HG02759 (cell line): ENCODE measurements around the gene IQCH.
"Not testable (repeated sequence)": the region's sequence is repeated elsewhere in the genome, so short reads cannot be mapped to it uniquely, and the experiment has no call there.

Experiments used
- ATAC-seq: cut with Tn5 transposase; IDR thresholded peaks from one replicate; pipeline ENCODE4 v1.9.1; 2021; ENCODE audit warnings: mild to moderate bottlenecking, moderate library complexity; ENCODE audit not compliant: unreplicated experiment

Gene IQCH

GRCh38 chr15:67349634-67350033, 95.0 kb downstream of the IQCH start:
- no peak for ATAC-seq

- ATAC-seq: no peak
Observed at GRCh38 chr15:67350042-67350441, 95.5 kb downstream of the IQCH start.

- ATAC-seq: no peak
Observed at GRCh38 chr15:67358391-67358790, 103.8 kb downstream of the IQCH start.

- ATAC-seq: no peak
Observed at GRCh38 chr15:67358812-67359211, 104.2 kb downstream of the IQCH start.

- no peak for ATAC-seq
Observed at GRCh38 chr15:67359431-67360079, 105.0 kb downstream of the IQCH start.

GRCh38 chr15:67361100-67361499, 106.5 kb downstream of the IQCH start:
- ATAC-seq: no peak

- ATAC-seq: not testable (repeated sequence)
Observed at GRCh38 chr15:67363712-67364111, 109.1 kb downstream of the IQCH start.

GRCh38 chr15:67365994-67366393, 111.4 kb downstream of the IQCH start:
- no peak for ATAC-seq

GRCh38 chr15:67366904-67367303, 112.3 kb downstream of the IQCH start:
- no peak for ATAC-seq

GRCh38 chr15:67369359-67369998, 114.9 kb downstream of the IQCH start:
- no peak for ATAC-seq

- ATAC-seq: no peak
Observed at GRCh38 chr15:67370206-67370954, 115.8 kb downstream of the IQCH start.

GRCh38 chr15:67372543-67372942, 118.0 kb downstream of the IQCH start:
- ATAC-seq: no peak

- no peak for ATAC-seq
Observed at GRCh38 chr15:67372986-67373675, 118.5 kb downstream of the IQCH start.

- no peak for ATAC-seq
Observed at GRCh38 chr15:67373971-67374370, 119.4 kb downstream of the IQCH start.

GRCh38 chr15:67379530-67379929, 124.9 kb downstream of the IQCH start:
- ATAC-seq: no peak

GRCh38 chr15:67380921-67381320, 126.3 kb downstream of the IQCH start:
- ATAC-seq: no peak

GRCh38 chr15:67381416-67382045, 126.9 kb downstream of the IQCH start:
- ATAC-seq: no peak

- ATAC-seq: no peak
Observed at GRCh38 chr15:67382723-67383122, 128.1 kb downstream of the IQCH start.

GRCh38 chr15:67383899-67384298, 129.3 kb downstream of the IQCH start:
- no peak for ATAC-seq

- no peak for ATAC-seq
Observed at GRCh38 chr15:67384761-67385160, 130.2 kb downstream of the IQCH start.

GRCh38 chr15:67385971-67386370, 131.4 kb downstream of the IQCH start:
- ATAC-seq: no peak
